NCI-H510A (cell line): ENCODE results near the gene UTS2.

Experiments
- DNase-seq: peaks from one replicate; lab custom pipeline; 2025; lab: John Stamatoyannopoulos, UW

Gene UTS2, protein sequence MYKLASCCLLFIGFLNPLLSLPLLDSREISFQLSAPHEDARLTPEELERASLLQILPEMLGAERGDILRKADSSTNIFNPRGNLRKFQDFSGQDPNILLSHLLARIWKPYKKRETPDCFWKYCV

DNA sequence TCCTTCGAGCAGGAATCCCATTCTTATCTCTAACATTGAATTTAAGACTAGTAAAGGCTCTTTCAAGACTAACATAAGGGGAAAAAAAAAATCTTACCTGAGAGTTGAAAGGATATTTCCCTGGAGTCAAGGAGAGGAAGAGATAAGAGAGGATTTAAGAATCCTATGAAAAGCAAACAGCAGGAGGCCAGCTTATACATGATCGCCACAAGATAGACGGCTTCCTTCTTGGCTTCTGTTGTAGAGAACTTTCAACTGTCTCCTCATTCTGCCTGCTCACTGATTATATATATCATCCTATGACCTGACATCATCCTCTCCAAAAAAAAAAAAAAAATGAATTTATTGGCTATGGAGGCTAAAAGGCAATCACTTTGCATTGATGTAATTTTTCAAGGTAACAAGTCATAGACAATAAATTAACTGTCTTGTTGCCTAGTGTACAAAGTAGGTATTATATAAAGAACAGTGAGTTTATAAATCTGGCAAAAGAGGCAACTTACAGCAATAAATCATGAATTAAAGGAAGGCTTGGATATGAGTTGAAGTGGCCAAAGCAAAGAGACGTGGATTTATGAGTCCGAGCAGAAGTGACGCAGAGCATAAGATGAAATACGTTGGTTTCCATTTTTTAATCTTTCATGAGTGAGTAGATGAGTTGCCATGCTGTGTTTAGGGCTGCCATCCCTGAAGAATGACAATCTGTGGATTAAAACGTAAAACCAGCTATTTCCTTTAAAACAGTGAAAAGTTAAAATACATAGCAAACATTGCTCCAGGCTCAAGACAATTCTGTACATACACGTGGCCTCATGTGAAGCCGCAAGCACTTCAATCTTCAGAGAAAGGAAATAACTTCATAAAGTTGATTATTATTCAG lies at the start of gene UTS2:
Gene UTS2 (minus strand): TSS at position 262 of the 880 bp plus-strand sequence. CDS start 62 bp downstream, at position 200.
- no peak for DNase-seq

DNA sequence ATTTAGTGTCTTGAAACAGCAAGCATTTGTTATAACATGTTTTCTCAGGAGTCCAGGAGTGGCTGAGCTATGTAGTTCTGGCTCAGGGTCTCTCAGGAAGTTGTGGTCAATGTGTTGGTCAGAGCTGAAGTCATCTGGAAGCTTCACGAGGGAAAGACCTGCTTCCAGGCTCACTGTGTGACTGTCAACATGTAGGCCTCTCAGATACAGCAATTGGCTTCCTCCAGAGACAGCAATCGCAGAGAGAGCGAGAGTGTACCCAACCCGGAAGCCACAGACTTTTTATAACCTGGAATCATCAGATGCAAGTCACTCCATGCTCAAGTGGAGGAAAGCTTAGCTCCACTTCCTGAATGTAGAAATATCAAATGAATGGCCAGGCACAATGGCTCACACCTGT lies 46.9 kb upstream of the UTS2 start:
- DNase-seq: no peak

DNA sequence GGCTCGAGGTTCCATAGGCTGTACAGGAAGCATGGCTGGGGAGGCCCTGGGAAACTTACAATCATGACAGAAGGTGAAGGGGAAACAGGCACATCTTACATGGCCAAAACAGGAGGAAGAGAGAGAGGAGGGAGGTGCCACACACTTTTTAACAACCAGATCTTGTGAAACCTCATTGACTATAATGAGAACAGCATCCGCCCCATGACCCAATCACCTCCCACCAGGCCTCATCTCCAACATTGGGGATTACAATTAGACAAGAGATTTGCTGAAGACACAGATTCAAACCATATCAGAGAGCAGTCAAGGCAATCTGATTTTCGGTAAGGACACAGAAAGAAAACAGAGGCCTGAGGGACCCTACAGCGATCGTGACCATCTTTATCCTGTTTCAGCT lies 46.1 kb upstream of the UTS2 start:
- DNase-seq: no peak

DNA sequence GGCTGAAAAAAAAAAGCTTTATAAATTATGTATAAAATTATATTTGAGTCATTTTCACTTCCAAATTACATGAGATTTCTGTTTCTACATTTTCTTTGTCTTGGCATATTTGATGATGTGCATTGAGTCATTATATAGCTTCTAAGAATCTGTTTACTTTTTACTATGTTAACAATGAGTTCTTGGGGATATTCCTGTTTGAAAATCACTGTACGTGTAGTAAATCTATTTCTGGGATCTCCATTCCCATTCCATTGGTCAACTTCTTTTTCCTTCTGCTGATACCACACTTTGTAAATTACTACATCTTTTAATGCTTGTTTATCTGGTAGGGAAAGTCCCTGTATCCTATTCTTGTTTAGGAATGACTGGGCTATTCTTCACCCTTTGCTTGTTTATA lies 44.1 kb upstream of the UTS2 start:
- no peak for DNase-seq

DNA sequence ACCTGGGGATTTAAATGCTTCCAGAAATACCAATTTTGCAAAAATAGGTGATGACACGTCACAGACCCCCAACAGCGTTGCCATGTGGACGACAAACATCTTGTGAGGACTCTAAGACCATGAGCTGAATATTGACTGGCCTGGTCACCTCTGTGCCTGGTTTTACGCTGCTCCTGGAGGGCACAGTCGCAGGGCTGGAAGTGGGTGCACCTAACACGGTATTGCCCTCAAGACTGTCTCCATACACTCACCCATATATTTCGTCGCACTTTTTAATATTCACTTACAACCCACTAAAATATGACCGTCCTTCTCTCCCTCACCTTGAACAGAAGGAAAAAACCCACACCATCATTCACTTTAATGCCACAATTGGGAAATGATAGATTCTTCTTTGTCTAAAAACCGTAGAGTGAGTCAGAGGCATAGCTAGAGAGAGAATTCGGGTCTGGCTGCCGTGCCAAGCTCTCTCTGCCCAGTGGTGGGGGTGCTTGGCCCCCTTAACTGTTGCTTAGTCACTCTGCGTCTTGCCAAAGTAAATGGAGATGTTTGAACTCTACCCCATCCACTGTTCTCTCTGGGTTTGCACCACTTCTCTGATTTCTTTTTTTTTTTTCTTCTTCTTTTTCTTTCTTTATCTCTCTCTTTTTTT lies 40.8 kb upstream of the UTS2 start:
- no peak for DNase-seq

DNA sequence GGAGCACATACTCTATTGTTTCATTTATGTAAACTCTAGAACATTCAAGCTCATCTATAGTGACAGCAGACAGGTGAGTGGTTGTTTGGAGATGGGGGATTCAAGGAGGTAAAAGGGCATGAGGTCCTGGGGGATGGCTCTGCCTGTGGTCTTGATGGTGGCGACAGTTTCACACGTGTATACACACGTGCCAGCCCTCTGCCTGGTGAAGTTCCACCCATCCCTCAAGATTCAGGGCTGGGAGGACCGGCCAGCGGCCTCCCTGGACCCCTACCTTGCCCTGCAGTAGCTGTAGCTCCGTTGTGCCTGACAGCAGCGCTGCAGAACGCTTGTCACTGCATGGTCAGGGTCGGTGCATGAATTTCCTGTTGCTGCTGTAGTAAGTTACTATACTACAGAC lies 38.9 kb upstream of the UTS2 start:
- no peak for DNase-seq

DNA sequence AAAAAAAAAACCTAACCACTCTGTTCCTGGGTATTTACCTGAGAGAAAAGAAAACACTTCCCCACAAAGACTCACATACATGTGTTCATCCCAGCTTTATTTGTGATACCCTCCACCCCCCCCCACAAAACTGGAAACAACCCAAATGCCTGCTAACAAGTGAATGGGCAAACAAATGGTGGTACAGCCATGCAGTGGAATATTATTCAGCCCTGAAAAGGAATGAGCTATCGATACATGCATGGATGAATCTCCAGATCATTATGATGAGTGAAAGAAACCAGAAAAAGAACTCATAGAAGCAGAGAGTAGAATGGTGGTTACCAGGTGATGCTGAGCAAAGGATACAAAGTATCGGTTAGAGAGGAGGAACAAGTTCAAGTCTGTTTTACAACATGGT lies 38.0 kb upstream of the UTS2 start:
- DNase-seq: no peak

DNA sequence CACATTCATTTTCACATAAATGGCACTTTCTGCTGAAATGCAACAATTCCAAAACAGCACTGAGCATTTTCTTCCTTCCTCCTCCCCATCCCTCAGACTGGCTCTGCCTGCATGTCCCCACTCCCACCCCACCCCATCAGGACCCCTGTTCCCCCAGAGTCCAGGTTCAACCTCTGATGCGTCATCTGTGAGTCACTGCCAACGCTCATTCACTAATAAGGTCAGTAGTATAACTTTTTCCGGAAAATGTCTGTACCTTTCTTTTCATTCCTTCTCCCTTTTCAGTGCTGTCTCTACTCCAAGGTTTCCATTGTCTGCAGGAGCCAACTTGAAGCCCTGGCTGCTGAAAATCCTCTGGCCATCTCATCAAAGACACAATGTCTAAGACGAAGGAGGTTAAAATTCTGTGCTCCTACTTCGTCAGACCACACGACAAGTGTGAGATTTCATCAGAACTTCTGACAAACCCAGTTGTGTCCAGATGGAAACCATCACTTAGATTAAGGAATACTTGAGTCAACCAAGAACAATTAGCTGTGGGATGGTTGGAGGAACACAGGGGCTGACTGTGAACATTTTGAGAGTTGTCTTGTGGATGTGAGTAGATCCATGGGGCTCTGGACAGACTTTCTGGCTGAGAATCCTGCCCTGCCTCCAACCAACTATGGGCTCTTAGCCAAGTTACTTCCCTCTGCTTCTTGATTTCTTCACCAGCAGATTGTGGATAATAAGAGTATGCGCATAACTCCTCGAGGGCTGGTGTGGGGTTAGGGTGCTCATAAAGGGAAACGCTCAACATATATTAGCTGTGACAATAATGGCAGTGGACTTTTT lies 35.6 kb upstream of the UTS2 start:
- no peak for DNase-seq

DNA sequence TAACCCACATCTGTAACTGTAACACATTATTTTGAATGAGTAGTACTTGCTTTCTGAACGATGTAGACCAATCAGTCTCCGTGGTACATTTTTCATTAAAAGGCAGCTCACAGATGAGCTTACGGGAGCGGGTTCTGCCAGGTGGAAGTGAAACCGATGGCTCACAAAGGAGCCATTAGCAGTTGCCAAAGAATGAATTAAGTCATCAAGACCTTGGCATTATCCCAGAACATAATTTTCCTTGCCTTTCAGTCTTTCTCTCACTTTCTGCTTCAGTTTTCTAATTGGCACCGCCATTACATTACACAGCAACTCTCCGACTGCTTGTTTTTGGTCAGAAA lies 33.5 kb upstream of the UTS2 start:
- no peak for DNase-seq

DNA sequence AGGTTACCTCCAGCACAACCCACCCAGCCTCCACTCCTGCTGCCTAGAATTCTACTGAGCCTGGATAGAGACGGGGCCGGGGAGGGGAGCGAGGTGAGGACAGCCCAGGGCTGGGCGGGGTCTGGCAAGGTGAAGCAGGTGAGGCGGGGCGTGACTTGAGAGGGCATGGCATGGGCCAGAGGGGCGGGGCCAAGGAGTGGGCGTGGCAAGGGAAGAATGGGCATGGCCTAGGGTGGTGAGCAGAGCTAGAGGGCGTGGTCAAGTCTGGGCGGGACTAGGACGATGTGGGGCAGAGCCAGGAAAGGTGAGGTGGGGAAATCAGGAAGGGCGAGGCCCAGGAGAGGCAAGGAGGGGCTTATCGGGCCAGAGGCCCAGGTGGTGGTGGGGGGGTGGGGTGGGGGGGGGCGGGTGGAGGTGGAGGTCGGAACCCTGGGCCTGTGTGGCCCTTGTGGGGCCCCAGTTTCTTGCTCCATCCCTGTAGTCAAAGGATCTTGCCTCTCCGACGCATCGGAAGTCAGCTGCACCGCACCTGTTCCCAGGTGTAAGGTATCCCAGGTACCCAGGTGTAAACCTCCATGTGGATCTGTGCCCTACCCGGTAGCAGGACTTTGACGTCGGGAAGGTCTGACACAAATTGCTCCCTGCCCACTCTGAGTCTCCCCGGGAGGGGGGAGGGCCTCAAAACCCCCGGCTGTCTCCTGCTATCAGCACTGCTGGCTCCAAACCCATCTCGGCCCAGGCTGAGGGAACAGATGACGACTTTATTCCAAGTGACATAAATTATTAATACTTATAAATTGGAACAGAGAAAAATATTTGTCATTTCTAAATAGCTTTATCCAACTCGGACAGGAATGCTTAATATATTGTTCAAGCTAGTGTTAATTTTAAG lies 32.9 kb upstream of the UTS2 start:
- no peak for DNase-seq

DNA sequence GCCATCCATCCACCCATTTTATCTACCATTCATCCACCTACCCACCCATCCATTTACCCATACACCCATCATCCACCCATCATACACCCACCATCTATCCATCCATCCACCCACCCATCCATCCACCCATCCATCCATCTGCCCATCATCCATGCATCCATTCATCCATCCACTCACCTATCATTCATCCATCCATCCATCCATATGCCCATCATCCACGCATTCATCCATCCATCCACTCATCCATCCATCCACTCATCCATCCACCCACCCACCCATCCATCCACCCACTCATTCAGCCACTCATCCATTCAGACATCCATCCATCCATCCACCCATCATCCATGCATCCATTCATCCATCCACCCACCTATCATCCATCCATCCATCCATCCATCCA lies 31.9 kb upstream of the UTS2 start:
- DNase-seq: no peak

DNA sequence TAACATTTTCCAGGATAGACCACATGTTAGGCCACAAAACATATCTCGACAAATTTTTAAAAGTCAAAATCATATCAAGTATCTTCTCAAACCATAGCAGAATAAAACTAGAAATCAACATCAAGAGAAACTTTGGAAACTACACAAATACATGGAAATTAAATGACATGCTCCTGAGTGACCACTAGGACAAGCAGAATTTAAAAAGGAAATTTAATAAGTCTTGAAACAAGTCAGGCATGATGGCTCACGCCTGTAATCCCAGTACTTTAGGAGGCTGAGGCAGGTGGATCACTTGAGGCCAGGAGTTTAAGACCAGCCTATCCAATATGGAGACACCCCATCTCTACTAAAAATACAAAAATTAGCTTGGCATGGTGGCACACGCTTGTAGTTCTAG lies 26.4 kb upstream of the UTS2 start:
- DNase-seq: no peak

DNA sequence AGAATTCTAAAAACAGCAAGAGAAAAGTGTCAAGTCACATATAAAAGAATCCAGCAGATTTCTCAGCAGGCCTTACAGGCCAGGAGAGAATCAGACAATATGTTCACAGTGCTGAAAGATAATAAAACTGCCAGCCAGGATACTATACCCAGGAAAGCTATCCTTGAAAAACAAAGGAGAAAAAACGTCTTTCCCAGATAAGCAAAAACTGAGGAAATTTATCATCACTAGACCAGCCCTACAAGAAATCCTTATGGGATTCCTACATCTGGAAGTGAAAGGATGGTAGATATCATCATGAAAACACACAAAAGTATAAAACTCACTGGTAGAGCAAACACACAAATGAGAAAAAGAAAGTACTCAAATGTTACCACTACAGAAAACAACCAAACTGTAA lies 25.2 kb upstream of the UTS2 start:
- no peak for DNase-seq

DNA sequence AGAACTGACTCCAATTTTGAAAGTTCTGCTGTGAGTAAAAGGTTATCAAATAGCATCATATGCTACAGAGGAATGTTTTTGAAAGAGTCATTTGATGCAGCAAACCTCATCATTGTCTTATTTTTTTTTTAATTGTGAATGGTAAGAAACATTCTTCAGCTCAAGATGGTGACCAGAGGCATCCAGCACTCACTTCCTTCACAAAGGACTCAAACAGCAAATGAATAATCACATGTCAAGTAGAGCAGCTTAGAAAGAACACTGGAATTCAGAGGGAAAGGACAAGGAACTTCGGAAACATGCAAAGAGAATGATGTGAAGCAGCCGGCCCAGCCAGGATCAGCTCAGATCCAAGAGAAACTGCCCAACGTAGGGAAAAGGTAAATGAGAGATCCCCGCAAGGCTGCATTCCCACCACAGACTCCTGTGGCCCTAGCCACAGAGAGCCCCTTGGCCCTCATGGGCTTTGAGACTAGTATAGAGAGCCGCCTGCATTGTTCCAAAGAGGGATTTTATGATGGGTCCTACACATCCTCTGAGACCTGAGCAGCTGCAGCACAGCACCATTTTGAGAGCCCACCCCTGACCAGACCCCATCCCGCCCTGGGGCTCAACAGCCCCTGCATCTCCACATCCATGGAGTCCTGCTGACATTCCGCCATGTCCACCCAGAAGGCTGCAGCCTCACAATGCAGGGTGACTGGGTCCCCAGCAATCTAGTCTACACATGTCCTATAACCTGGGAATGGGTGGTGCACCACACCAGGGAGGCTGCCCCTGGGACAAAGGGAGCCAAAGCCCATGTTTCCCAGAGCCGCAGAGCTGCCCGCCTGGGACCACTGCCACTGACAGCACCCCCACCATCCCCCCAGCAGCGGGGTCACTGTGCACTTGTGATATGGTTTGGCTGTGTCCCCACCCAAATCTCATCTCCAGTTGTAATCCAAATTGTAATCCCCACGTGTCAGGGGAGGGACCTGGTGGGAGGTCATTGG lies 21.2 kb upstream of the UTS2 start:
- no peak for DNase-seq

DNA sequence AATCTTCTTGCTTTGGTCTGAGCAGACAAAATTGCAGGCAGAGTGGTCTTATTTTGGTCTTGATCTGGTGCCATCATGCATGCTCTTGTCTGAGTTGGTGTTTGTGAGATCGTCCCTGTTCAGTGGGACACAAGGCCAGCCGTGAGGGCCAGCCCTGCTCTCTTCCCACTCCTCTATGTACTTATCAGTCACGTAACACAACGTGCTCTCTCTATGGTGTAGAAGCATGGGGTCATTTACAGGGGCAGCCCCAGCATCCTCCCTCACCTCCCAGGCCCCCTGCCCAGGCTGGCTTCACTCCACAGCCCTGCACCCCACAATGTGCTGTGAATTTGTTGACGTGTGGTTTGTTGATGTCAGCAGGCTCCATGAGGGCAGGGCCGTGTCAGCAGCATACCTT lies 18.3 kb upstream of the UTS2 start:
- DNase-seq: no peak

DNA sequence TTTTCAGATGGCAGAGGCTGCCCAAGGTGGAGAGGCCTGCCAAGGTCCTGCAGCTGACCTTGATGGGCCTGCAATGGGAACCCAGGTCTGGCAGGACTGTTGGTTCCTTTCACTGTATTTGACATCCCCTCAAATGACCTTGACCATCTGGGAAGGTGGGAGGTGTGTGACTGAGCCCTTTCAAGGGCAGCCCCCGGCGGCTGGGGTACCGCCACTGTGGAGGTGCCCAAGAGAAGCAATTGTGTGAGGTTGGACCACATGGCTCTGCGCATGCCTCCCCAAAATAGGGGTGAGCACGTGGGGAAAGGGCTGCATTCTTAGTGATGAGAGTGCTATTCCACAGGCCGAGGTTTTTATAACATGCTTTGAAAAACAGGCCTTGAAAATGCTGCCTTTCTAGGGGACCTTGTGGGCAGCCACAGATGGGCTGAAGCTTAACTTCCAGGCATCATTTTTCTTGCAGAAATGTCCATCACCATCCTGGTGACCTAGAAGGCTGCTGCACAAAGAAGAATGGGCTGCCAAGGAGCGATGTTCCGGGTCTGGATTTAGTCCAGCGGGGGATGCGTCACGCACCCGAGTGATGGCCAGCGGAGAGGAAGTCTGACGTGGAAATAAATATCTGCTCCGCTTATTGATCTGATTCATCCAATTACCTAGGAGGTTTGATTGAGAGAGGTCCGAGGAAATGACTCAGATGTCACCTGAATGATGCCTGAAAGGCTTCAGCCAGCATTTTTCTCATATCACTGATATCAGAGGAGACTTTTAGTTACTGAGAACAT lies 16.5 kb upstream of the UTS2 start:
- no peak for DNase-seq

DNA sequence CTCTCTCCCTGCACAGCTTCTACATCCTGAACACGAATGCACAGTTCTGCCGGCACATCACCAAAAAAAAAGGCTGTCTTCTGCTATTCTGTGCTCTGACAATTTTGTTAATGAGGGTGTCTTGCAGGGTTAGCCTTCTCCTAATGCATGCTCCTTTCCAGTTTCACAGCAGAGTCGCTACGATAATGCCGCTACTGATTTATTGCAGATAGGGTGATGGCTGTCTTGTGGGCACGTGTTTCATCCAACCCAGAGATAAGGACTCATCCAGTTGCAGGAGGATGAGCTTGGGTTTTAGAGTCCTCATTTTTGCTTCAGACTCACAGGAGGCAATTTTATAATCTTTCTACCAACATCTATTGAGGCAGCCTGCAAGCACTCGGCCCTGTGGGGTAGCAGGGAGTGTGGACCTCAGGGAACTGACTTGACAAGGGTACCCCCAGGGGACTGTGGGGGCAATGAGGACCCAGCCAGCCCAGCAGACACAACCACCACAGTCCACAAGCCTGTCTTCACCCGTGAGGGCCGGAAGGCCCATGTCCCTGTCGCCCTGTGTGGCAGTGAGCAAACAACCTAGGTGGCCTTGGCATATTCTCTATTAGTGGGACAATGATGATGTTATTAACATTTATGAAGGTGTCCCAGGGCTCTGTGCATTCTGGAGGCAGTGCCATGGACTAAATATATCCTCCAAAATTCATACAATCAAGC lies 15.4 kb upstream of the UTS2 start:
- no peak for DNase-seq

DNA sequence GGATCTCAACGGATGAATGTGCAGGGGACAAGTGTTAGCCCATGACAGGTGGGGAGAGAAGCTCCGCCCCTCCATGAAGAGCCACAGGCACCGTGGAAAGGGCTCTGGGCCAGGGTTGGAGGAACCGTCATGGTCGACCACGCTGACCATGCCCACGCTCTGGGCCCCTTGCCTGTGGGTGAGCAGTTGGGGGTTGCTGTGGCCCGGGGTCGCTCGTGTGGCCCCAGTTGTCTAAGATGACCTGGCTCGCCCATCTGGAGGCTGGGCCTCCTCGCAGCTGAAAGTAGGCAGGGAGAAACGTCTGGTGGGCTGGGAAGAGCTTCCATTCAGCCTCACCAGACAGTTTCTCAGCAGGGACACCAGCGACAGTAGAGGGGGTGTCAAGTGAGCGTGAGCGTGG lies 13.1 kb upstream of the UTS2 start:
- DNase-seq: no peak
